Activated T-helper 9 cell treated with anti-CD3 and anti-CD28 coated beads, Interleukin-2, amount 50 U/mL, for 16 hours (primary cell): ENCODE results near the gene SMIM24.
"Not testable (repeated sequence)": the region's sequence is repeated elsewhere in the genome, so short reads cannot be mapped to it uniquely, and the experiment has no call there.

Experiments used
- DNase-seq: peaks from one replicate; pipeline ENCODE4 v3.0.0-alpha.2; 2020; ENCODE audit warnings: low read depth

Gene SMIM24

GRCh38 chr19:3433805-3434540 lies 46.4 kb downstream of the SMIM24 start:
- DNase-seq = no peak

GRCh38 chr19:3433313-3433712 lies 47.0 kb downstream of the SMIM24 start:
- DNase-seq = no peak

GRCh38 chr19:3431760-3432397 lies 48.4 kb downstream of the SMIM24 start:
- no peak for DNase-seq

GRCh38 chr19:3430366-3430680 lies 50.0 kb downstream of the SMIM24 start:
- not testable (repeated sequence) for DNase-seq

GRCh38 chr19:3426433-3426832 lies 53.9 kb downstream of the SMIM24 start:
- no peak for DNase-seq
